GM10847 (cell line): ENCODE results near the gene S1PR4.

Experiments
- POLR2A ChIP-seq: IDR thresholded peaks from 2 replicates; pipeline ENCODE4 v1.6.1; 2011; ENCODE audit not compliant: insufficient read length; ENCODE audit errors: extremely low read depth

Gene S1PR4

DNA sequence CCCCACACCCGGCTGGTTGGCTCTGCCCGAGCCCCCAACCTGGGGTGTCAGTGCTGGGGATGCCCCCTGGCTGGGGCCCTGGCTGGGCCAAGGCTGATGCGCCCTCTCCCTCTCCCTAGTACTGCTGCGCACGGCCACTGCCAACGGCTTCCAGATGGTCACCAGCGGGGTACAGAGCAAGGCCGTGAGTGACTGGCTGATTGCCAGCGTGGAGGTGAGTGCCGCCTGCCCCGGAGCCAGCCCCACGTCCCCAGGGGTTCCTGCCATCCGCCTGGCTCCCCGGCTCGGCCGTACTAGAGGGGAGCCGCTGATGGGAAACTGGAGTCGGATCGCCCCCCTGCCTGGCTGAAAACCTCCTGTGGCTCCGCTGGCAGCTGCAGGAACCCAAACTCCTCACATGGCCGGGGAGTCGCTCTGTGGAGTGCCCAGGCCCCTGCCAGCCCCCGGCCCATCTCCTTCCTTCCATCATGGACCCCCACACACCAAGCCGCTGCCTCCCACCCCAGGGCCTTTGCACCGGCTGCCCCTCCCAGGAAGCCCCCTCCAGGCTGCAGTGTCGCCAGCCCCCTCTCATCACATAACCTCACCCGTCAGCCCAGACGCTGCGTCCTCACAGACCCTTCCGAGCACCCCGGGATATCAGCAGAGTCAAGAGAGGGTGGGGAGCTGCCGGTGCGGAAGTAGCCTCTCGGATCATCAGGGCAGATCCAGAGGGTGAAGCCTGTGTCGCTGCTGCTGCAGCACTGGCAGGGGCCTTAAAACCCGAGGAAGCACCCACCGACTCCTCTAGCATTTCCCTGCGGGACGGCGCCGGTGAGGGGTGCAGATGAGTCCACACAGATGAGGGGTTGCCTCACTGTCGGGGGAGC lies 17.7 kb downstream of the S1PR4 start:
- no peak for TF ChIP-seq POLR2A

- no peak for TF ChIP-seq POLR2A
Measured at GRCh38 chr19:3196933-3197205, 18.3 kb downstream of the S1PR4 start.

- TF ChIP-seq POLR2A = no peak
Measured at GRCh38 chr19:3198901-3199700, 20.5 kb downstream of the S1PR4 start.

DNA sequence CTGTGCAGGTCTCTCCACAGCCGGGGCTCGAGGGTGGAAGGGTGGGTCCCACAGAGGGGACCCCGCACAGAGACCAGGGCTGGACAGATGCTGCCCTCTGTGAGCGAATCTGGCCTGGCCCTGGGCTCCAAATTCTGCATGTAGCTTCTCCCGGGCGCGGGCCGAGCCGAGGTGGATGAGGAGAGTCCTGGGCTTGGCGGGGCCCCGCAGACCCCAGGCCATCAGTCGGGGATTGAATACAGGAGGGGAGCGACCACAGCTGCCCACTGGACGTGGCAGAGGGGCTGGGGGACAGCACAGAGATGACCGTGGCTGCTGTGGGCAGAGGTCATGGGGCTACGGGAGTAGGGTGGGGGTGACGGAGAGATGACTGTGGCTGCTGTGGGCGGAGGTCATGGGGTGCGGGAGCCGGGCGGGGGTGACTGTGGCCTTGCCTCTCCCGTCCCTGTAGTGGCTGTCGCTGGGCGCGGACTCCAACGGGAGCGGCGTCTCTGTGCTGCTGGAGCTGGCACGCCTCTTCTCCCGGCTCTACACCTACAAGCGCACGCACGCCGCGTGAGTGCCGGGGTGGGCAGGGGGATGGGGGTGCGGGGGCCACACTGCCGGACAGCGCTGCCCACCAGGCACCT lies 22.6 kb downstream of the S1PR4 start:
- no peak for TF ChIP-seq POLR2A

DNA sequence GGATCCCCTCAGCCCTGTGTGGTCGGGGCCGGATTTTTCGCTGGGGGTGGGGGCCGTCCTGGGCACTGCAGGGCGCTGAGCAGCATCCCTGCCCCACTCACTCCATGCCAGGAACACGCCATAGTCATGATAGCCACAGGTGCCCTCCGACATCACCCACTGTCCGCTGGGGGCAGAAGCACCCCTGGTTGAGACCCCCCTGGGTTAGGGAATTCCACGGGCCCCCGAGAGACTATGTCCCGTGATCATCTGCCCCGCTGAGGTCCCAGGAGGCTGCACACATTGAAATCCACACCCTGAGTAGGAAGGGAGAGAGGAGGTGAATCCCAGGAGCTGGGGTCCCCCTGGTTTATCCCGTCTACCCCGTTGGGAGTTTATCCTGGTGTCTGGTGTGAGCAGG lies 23.3 kb downstream of the S1PR4 start:
- TF ChIP-seq POLR2A = no peak

GRCh38 chr19:3202346-3202745 lies 23.8 kb downstream of the S1PR4 start:
- no peak for TF ChIP-seq POLR2A

- TF ChIP-seq POLR2A = no peak
Measured at GRCh38 chr19:3203805-3204645, 25.5 kb downstream of the S1PR4 start.

DNA sequence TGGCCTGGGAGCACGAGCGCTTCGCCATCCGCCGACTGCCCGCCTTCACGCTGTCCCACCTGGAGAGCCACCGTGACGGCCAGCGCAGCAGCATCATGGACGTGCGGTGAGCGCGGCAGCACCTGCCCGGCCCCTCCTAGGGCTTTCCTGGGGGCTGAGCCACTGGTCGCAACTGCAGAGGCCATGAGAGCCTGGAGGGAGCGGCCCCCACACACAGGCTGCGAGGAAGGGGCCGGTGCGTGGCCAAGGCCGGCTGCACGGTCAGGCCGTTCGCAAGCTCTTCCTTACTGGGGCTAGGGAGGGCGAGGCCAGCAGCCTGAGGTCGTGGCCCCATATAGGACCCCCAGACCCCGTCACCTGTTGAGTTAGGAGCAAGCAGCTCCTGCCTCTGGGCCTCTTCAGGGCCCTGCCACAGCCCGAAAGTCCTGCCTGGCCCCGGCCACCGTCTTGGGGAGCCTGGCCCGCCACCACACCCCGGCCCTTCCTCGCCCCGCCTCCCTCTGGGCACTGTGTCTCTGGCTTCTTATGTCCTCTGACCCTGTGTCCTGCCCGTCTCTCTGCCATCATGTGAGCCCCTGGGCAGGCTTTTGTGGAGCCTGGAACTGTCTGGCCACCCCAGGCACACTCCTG lies 26.2 kb downstream of the S1PR4 start:
- no peak for TF ChIP-seq POLR2A

DNA sequence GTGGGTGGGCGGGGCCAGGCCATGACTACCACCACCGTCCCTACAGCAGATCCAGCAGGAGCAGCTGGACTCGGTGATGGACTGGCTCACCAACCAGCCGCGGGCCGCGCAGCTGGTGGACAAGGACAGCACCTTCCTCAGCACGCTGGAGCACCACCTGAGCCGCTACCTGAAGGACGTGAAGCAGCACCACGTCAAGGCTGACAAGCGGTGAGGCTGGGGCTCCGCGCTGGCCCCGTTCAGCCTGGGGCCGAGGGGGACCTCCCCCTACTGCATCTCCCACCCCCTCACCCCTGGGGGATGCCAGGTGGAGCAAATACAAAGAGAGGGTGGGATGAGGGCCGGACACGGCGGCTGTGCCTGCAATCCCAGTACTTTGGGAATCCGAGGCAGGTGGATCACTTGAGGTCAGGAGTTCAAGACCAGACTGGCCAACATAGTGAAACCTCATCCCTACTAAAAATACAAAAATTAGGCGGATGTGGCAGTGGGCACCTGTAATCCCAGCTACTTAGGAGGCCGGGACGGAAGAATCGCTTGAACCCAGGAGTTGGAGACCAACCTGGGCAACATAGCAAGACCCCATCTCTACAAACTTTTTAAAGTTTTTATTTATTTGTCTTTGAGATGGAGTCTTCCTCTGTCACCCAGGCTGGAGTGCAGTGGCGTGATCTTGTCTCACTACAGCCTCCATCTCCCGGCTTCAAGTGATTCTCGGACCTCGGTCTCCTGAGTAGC lies 27.8 kb downstream of the S1PR4 start:
- TF ChIP-seq POLR2A = no peak

GRCh38 chr19:3207461-3208242 lies 29.1 kb downstream of the S1PR4 start:
- TF ChIP-seq POLR2A = no peak

DNA sequence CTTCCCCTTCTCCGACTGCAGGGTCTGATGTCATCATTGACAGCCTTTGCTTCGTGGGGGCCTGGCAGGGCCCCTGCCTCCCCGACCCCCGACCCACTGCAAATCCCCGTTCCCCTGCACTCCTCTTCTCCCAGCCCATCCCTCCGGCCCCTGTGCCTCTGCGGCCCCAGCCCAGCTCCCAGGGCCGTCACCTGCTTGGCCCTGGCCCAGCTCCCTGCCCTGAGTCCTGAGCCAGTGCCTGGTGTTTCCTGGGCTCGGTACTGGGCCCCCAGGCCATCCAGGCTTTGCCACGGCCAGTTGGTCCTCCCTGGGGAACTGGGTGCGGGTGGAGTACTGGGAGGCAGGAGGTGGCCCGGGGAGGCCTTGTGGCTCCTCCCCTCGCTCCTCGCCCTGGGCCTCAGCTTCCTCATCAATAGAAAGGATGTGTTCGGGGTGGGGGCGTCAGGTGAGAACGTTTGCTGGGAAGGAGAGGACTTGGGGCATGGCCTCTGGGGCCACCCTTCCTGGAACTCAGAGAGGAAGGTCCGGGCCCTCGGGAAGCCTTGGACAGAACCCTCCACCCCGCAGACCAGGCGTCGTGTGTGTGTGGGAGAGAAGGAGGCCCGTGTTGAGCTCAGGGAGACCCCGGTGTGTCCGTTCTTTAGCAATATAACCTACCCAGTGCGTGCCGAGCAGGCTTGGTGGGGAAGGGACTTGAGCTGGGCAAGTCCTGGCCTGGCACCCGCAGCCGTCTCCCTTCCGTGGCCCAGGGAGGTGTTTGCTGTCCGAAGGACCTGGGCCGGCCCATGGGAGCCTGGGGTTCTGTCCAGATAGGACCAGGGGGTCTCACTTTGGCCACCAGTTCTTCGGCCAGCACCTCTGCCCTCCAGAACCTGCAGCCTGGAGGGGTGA lies 30.0 kb downstream of the S1PR4 start:
- TF ChIP-seq POLR2A = no peak

DNA sequence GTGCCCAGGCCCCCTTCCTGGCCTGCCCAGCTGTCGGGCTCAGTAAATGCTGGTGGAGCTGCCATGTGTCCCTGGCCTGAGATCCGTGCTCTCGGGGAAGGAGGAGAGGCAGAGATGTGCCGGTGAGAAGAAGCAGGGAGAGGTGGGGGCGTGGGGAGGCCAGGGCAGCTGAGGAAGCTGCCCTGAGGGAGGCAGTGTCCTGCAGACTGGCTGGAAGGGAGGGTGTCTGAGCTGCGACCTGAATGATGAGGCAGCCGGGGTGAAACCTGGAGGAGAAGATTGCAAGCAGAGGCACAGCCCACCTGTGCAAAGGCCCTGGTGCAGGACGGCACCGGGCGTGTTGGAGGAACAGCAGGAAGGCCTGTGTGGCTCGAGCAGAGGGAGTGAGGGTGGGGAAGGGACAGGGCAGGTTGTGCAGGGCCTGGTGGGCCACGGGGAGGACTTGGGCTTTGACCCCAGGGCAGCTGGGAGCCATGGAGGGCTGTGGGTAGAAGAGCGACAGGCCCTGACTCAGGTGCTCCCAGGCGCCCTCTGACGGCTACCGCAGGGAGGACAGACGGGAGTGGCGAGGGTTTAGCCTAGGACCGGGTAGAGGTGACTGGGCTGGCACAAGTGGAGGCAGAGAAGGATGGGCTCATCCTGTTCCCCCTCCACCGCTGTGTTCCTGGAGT lies 31.9 kb downstream of the S1PR4 start:
- TF ChIP-seq POLR2A = no peak

DNA sequence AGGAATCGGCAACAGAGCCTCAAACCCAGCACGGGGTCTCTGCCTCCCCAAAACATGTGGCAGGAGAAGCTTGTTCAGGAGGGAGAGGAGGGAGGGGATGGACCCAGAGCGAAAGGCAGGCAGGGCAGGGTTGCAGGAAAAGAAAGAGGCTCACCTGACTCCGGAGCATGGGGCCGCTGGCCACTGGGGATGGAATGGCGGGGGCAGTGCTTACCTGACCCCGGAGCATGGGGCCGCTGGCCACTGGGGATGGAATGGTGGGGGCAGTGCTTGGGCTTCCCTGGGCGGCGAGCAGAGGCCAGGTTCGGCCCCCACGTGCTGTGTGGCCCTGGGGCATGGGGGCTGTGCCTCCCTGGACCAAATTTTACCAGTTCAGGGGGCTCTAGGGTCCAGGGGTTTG lies 32.6 kb downstream of the S1PR4 start:
- no peak for TF ChIP-seq POLR2A
